HG03025 (cell line): ENCODE data around the gene NUFIP1.
"Not testable (repeated sequence)": the region's sequence is repeated elsewhere in the genome, so short reads cannot be mapped to it uniquely, and the experiment has no call there.

Experiments
- ATAC-seq: cut with Tn5 transposase; IDR thresholded peaks from one replicate; pipeline ENCODE4 v1.9.1; 2021; ENCODE audit warnings: mild to moderate bottlenecking, moderate library complexity; ENCODE audit not compliant: unreplicated experiment, low FRiP score

Gene NUFIP1

GRCh38 chr13:44971656-44972595, 17.3 kb downstream of the NUFIP1 start:
- ATAC-seq = no peak

GRCh38 chr13:44969551-44970484, 19.5 kb downstream of the NUFIP1 start:
- ATAC-seq = no peak

GRCh38 chr13:44968434-44968815, 20.8 kb downstream of the NUFIP1 start:
- no peak for ATAC-seq

- ATAC-seq = no peak
These were observed 21.4 kb downstream of the NUFIP1 start for GRCh38 chr13:44967704-44968433.

GRCh38 chr13:44961997-44962396, 27.3 kb downstream of the NUFIP1 start:
- no peak for ATAC-seq

- no peak for ATAC-seq
These were observed 33.9 kb downstream of the NUFIP1 start for GRCh38 chr13:44955406-44955805.

GRCh38 chr13:44954224-44954623, 35.0 kb downstream of the NUFIP1 start:
- no peak for ATAC-seq

- no peak for ATAC-seq
These were observed 36.6 kb downstream of the NUFIP1 start for GRCh38 chr13:44952671-44953070.

GRCh38 chr13:44951184-44951583, 38.1 kb downstream of the NUFIP1 start:
- no peak for ATAC-seq

GRCh38 chr13:44943411-44943810, 45.9 kb downstream of the NUFIP1 start:
- not testable (repeated sequence) for ATAC-seq

GRCh38 chr13:44938854-44939253, 50.4 kb downstream of the NUFIP1 start:
- no peak for ATAC-seq

GRCh38 chr13:44936246-44936645, 53.0 kb downstream of the NUFIP1 start:
- no peak for ATAC-seq

GRCh38 chr13:44934724-44935123, 54.5 kb downstream of the NUFIP1 start:
- no peak for ATAC-seq

GRCh38 chr13:44932850-44933251, 56.4 kb downstream of the NUFIP1 start:
- ATAC-seq = no peak

GRCh38 chr13:44932171-44932849, 57.0 kb downstream of the NUFIP1 start:
- ATAC-seq = no peak

- ATAC-seq = no peak
These were observed 58.2 kb downstream of the NUFIP1 start for GRCh38 chr13:44930963-44931623.

- no peak for ATAC-seq
These were observed 59.0 kb downstream of the NUFIP1 start for GRCh38 chr13:44930280-44930679.

GRCh38 chr13:44929692-44930091, 59.6 kb downstream of the NUFIP1 start:
- ATAC-seq = no peak

- ATAC-seq = no peak
These were observed 61.3 kb downstream of the NUFIP1 start for GRCh38 chr13:44927968-44928367.
